ENCODE measurements around the gene ARHGAP15. TPM values are rescaled to one million over a fixed set of nuclear protein-coding genes. Genes with fewer than 3 reads are reported as not detected.
A peak's percentile ranks its signal among the peaks of the same experiment; 100 is the strongest.

The ARHGAP15 gene
- total and polyA plus RNA-seq, 5 donors from 2014 or later: 242 to 285 (median 260) TPM

DNA sequence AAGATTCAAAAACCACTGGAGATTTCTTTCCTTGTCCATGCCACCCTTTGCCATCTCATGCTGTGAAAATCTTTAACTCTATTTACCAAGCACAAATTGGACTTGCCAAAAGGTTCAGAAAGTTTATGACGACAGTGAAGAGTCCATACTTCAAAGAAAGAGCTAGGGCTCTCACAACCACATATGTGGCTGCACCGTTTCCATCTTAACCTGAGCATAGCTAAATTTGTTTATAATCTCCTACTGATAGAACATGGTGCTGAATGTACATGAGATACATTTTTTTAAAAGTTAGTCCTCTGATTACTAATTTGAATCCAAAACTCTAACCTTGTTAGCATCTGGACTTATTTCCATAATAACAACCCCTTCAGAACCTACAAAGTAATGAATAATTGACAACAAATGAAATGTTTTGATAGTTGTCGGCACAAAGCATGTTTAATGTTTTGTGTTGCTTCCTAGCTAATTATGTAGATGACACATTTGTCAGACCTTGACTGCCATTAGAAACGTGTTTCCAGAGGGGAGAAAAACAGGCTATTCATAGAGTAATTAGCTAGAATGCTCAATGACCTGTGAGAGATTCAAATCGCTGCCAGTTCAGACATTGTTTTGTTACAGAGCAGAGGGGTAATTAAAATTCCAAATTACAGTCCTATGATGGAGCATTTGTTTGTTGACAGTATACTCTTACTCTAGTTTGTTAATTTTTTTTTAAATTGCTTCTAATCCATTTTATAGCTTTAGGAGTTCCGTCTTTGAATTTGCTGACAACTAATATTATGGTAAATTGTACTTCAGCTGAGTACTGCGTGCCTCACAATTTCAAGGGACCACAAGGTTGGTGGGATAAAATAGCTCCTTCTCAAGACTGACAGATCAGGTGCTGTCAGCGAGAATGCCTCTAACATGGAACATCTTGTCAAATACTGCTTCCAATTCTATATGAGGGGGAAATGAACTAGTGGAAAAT lies 31.8 kb downstream of the ARHGAP15 start:
- no peak for ATAC-seq (ENCODE audit: low read depth in 2 of 2)
- no peak for DNase-seq
- no peaks in the 10 kb centered on the region for H3K9me3 Mint-ChIP-seq
- H3K27me3 Mint-ChIP-seq: no peaks in the 10 kb centered on the region
- H3K36me3 Mint-ChIP-seq: peaks cover 37% of the 10 kb centered on the region
- Histone ChIP-seq H3K27me3 (ENCODE audit: control insufficient read depth, insufficient read depth, low read length) (no peaks in the 10 kb centered on the region), H3K4me3 (ENCODE audit: low read depth, low read length) (no peak overlapping the region), H3K36me3 (ENCODE audit: control insufficient read depth, insufficient read depth, low read length) (peaks cover 43% of the 10 kb centered on the region), H3K4me1 (ENCODE audit: control insufficient read depth, insufficient read depth, low read length, poor library complexity, severe bottlenecking) (peaks cover 30% of the 10 kb centered on the region), H3K9me3 (ENCODE audit: control insufficient read depth in 2 of 2, low read length in 2 of 2) (no peaks in the 10 kb centered on the region), H3K27ac (ENCODE audit: insufficient read depth, low read length, poor library complexity, severe bottlenecking) (peak overlapping the region; percentile 24)
- H3K27ac Mint-ChIP-seq: peak overlapping the region; percentile 52 to 94 (median 82)
- peak overlapping the region in 1 of 4 donors; percentile 21 for H3K4me3 Mint-ChIP-seq
- peaks cover 58 to 89% (median 78%) of the 10 kb centered on the region in 4 donors for H3K4me1 Mint-ChIP-seq

DNA sequence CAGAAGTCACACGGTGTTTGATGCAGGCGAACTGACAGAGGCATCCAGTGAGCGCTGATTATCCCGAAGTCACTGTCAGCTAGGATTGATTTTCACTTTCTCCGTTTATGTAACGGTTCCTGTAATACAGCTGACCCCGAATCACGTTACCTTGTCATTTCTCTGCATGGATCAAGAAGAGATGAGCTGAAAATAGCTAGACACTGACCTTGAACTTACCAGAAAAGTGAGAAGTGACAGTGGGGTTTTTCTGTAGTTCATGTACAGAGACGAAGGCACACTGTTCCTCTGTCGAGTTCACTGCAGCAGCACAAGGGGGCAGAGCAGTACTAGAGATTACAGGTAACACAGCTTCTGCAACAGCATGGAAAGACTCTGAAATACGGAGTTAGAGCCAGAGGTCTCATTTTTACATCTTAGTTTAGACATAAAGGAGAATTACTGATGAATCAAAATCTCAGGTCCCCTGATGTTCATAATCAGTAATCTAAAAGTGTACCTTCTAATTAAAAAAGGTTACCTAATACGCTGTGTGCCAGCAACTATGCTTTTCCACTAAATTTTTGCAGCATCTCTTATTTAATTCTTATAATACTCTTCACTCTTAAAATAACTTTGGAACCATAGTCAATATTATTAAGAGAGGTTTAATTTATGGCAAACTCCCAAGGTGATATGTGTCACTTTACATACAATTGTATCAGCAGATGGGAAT lies 33.1 kb downstream of the ARHGAP15 start:
- H3K9me3 Mint-ChIP-seq: no peaks in the 10 kb centered on the region
- ATAC-seq (ENCODE audit: low read depth in 2 of 2) (peak; percentile 97), DNase-seq (peak; percentile 29 to 71 (median 67))
- Histone ChIP-seq H3K4me1 (ENCODE audit: control insufficient read depth, insufficient read depth, low read length, poor library complexity, severe bottlenecking) (peaks cover 36% of the 10 kb centered on the region), H3K4me3 (ENCODE audit: low read depth, low read length) (no peak overlapping the region), H3K27ac (ENCODE audit: insufficient read depth, low read length, poor library complexity, severe bottlenecking) (no peak overlapping the region), H3K9me3 (ENCODE audit: control insufficient read depth in 2 of 2, low read length in 2 of 2) (no peaks in the 10 kb centered on the region), H3K27me3 (ENCODE audit: control insufficient read depth, insufficient read depth, low read length) (no peaks in the 10 kb centered on the region), H3K36me3 (ENCODE audit: control insufficient read depth, insufficient read depth, low read length) (peaks cover 38% of the 10 kb centered on the region)
- peaks cover 38% of the 10 kb centered on the region for H3K36me3 Mint-ChIP-seq
- peak overlapping the region; percentile 52 to 94 (median 82) for H3K27ac Mint-ChIP-seq
- peaks cover 64 to 89% (median 81%) of the 10 kb centered on the region in 4 donors for H3K4me1 Mint-ChIP-seq
- H3K27me3 Mint-ChIP-seq: no peaks in the 10 kb centered on the region
- H3K4me3 Mint-ChIP-seq: peak overlapping the region in 2 of 4 donors; percentile 8 to 22

DNA sequence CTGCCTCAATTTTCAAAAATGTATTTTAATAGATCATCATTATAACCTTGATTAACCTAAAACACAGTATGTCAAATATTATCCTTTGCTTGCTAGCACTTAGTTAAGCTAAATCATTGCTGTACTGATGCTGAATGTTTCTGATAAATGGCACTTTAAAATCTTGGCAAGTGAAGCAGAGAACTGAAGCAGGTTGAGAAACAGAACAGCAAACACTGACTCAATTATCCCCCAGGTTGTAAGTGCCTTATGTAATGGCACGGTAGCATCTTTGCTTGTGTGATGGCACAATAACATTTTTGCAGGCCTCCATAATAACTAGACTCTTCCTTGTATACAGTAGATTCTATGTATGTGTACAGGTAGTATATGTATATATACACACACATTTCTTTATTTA lies 33.8 kb downstream of the ARHGAP15 start:
- Mint-ChIP-seq H3K4me3 (no peak overlapping the region), H3K27ac (peak overlapping the region in 1 of 3 donors; percentile 15), H3K9me3 (no peaks in the 10 kb centered on the region), H3K27me3 (no peaks in the 10 kb centered on the region), H3K4me1 (peaks cover 63 to 89% (median 81%) of the 10 kb centered on the region in 4 donors), H3K36me3 (peaks cover 36% of the 10 kb centered on the region)
- H3K4me1 ChIP-seq (ENCODE audit: control insufficient read depth, insufficient read depth, low read length, poor library complexity, severe bottlenecking): peaks cover 37% of the 10 kb centered on the region
- H3K9me3 ChIP-seq (ENCODE audit: control insufficient read depth in 2 of 2, low read length in 2 of 2): no peaks in the 10 kb centered on the region
- ATAC-seq (ENCODE audit: low read depth in 2 of 2) (no peak), DNase-seq (no peak)
- no peak overlapping the region for H3K27ac ChIP-seq (ENCODE audit: insufficient read depth, low read length, poor library complexity, severe bottlenecking)
- peaks cover 35% of the 10 kb centered on the region for H3K36me3 ChIP-seq (ENCODE audit: control insufficient read depth, insufficient read depth, low read length)
- H3K4me3 ChIP-seq (ENCODE audit: low read depth, low read length): no peak overlapping the region
- no peaks in the 10 kb centered on the region for H3K27me3 ChIP-seq (ENCODE audit: control insufficient read depth, insufficient read depth, low read length)

DNA sequence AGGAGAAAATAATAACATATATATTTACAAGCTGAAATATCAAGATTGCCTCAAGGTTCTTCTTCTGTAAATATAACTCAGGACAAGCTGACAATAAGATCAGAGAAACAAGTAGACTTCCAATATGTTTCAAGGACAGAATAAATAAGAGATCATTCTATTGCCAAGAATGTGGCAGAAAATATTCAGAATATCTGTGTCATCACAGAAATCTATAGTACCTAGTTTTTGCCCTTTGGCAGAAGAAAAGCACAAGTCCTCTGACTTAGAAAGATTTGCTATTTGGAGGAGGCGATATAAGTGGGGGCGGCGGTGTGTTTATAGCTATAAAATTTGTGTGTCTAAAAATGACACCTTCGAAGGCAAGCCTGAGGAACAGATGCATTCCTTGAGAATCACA lies 34.3 kb downstream of the ARHGAP15 start:
- ATAC-seq (ENCODE audit: low read depth in 2 of 2) (no peak), DNase-seq (no peak)
- Mint-ChIP-seq H3K4me3 (no peak overlapping the region), H3K27ac (peak overlapping the region in 1 of 3 donors; percentile 65), H3K4me1 (peaks cover 63 to 85% (median 77%) of the 10 kb centered on the region in 4 donors), H3K27me3 (no peaks in the 10 kb centered on the region), H3K36me3 (peaks cover 36% of the 10 kb centered on the region), H3K9me3 (no peaks in the 10 kb centered on the region)
- H3K4me1 ChIP-seq (ENCODE audit: control insufficient read depth, insufficient read depth, low read length, poor library complexity, severe bottlenecking): peaks cover 38% of the 10 kb centered on the region
- H3K9me3 ChIP-seq (ENCODE audit: control insufficient read depth in 2 of 2, low read length in 2 of 2): no peaks in the 10 kb centered on the region
- H3K36me3 ChIP-seq (ENCODE audit: control insufficient read depth, insufficient read depth, low read length): peaks cover 37% of the 10 kb centered on the region
- no peaks in the 10 kb centered on the region for H3K27me3 ChIP-seq (ENCODE audit: control insufficient read depth, insufficient read depth, low read length)
- no peak overlapping the region for H3K4me3 ChIP-seq (ENCODE audit: low read depth, low read length)
- H3K27ac ChIP-seq (ENCODE audit: insufficient read depth, low read length, poor library complexity, severe bottlenecking): no peak overlapping the region

DNA sequence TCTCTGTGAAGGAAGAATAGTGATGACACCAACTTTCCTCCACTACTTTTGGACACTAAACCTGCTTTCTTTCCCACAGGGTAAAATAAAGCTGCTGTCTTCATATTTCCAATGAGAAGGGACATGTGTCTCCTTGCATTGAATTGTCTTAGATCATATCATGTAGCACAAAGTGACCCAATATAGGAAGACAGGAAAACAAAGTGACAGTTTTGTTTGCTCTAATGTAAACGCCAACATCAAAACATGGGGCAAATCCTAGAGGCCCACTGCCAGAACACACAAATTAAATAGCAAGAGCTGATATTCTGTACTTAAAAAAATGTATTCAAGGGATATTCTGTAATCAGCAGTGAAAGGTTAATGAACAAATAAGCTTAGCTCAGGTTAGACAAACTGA lies 36.1 kb downstream of the ARHGAP15 start:
- Mint-ChIP-seq H3K4me3 (no peak overlapping the region), H3K27me3 (no peaks in the 10 kb centered on the region), H3K27ac (peak overlapping the region; percentile 32 to 89 (median 67))

DNA sequence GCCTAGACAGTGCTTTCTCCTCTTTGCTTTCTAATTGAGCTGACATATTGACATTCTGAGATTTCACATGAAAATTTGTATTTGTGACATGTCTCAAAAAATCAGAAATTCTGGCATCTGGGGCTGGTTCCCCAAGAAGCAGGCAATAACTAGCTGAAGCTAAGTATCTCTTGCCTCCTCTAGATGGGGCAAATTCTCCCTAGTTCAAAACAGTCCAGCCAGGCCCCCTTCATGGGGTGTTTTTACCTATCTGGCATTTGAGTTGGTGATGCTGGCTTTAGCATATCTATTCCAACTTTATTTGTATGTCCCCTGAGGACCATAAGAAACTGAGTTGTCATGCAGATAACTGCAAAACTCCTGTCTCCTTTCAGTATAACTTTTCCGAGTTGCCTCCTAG lies 39.9 kb downstream of the ARHGAP15 start:
- no peak overlapping the region for H3K4me3 ChIP-seq (ENCODE audit: low read depth, low read length)
- H3K4me1 Mint-ChIP-seq: peaks cover 55 to 83% (median 72%) of the 10 kb centered on the region in 4 donors
- peaks cover 21% of the 10 kb centered on the region for H3K4me1 ChIP-seq (ENCODE audit: control insufficient read depth, insufficient read depth, low read length, poor library complexity, severe bottlenecking)
- H3K27ac Mint-ChIP-seq: peak overlapping the region in 2 of 3 donors; percentile 5 to 77
- no peak overlapping the region for H3K27ac ChIP-seq (ENCODE audit: insufficient read depth, low read length, poor library complexity, severe bottlenecking)
- no peaks in the 10 kb centered on the region for H3K27me3 ChIP-seq (ENCODE audit: control insufficient read depth, insufficient read depth, low read length)
- peaks cover 51% of the 10 kb centered on the region for H3K36me3 ChIP-seq (ENCODE audit: control insufficient read depth, insufficient read depth, low read length)
- H3K27me3 Mint-ChIP-seq: no peaks in the 10 kb centered on the region
- H3K4me3 Mint-ChIP-seq: peak overlapping the region in 1 of 4 donors; percentile 22
- H3K9me3 Mint-ChIP-seq: no peaks in the 10 kb centered on the region
- ATAC-seq (ENCODE audit: low read depth in 2 of 2) (no peak), DNase-seq (no peak)
- peaks cover 51% of the 10 kb centered on the region for H3K36me3 Mint-ChIP-seq
- H3K9me3 ChIP-seq (ENCODE audit: control insufficient read depth in 2 of 2, low read length in 2 of 2): no peaks in the 10 kb centered on the region

More for the DNA sequence above, 36.1 kb downstream of the ARHGAP15 start:
- ATAC-seq (ENCODE audit: low read depth in 2 of 2): no peak
- peaks cover 37% of the 10 kb centered on the region for H3K36me3 Mint-ChIP-seq
- no peak for DNase-seq
- H3K4me1 Mint-ChIP-seq: peaks cover 61 to 87% (median 74%) of the 10 kb centered on the region in 4 donors
- Histone ChIP-seq H3K9me3 (ENCODE audit: control insufficient read depth in 2 of 2, low read length in 2 of 2) (no peaks in the 10 kb centered on the region), H3K36me3 (ENCODE audit: control insufficient read depth, insufficient read depth, low read length) (peaks cover 37% of the 10 kb centered on the region), H3K27me3 (ENCODE audit: control insufficient read depth, insufficient read depth, low read length) (no peaks in the 10 kb centered on the region), H3K4me3 (ENCODE audit: low read depth, low read length) (no peak overlapping the region), H3K27ac (ENCODE audit: insufficient read depth, low read length, poor library complexity, severe bottlenecking) (no peak overlapping the region), H3K4me1 (ENCODE audit: control insufficient read depth, insufficient read depth, low read length, poor library complexity, severe bottlenecking) (peaks cover 28% of the 10 kb centered on the region)
- no peaks in the 10 kb centered on the region for H3K9me3 Mint-ChIP-seq

DNA sequence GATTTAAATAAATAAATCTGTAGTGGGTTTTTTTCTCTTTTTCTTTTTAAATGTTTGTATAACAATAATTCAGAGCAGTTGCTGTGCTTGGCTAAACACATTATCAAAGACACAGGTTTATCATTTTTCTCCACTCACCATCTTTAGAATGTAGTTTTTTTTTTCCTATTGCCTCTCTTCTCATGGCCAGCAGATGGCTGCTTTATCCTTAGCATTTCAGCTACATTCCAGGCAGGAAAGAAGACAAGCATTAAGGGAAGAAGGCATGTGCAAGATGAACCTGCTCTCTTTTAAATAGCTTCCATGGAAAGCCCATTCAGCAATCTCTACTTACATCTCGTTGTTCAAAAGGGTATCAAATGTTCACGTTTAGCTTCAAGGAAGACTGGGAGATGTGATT lies 42.6 kb downstream of the ARHGAP15 start:
- H3K36me3 Mint-ChIP-seq: peaks cover 44% of the 10 kb centered on the region
- no peaks in the 10 kb centered on the region for H3K9me3 Mint-ChIP-seq
- H3K27me3 ChIP-seq (ENCODE audit: control insufficient read depth, insufficient read depth, low read length): no peaks in the 10 kb centered on the region
- H3K27me3 Mint-ChIP-seq: no peaks in the 10 kb centered on the region
- no peak overlapping the region for H3K4me3 Mint-ChIP-seq
- H3K4me3 ChIP-seq (ENCODE audit: low read depth, low read length): no peak overlapping the region
- DNase-seq (no peak), ATAC-seq (ENCODE audit: low read depth in 2 of 2) (no peak)
- peaks cover 54 to 80% (median 68%) of the 10 kb centered on the region in 4 donors for H3K4me1 Mint-ChIP-seq
- H3K27ac Mint-ChIP-seq: peak overlapping the region in 2 of 3 donors; percentile 67 to 77
- peaks cover 40% of the 10 kb centered on the region for H3K36me3 ChIP-seq (ENCODE audit: control insufficient read depth, insufficient read depth, low read length)
- no peaks in the 10 kb centered on the region for H3K9me3 ChIP-seq (ENCODE audit: control insufficient read depth in 2 of 2, low read length in 2 of 2)
- no peak overlapping the region for H3K27ac ChIP-seq (ENCODE audit: insufficient read depth, low read length, poor library complexity, severe bottlenecking)
- H3K4me1 ChIP-seq (ENCODE audit: control insufficient read depth, insufficient read depth, low read length, poor library complexity, severe bottlenecking): peaks cover 39% of the 10 kb centered on the region

Data from CD4-positive, CD25-positive, alpha-beta regulatory T cell (primary cell).